NCI-H748 (cell line): Measurements from ENCODE around the gene RPL5.
A peak's percentile ranks its signal among the peaks of the same experiment; 100 is the strongest.

Source experiments
- DNase-seq: peaks from one replicate; lab custom pipeline; 2025; ENCODE audit not compliant: unreplicated experiment; lab: John Stamatoyannopoulos, UW

The RPL5 gene

GRCh38 chr1:92853299-92853698, 21.5 kb downstream of the RPL5 start:
- no peak for DNase-seq

DNA sequence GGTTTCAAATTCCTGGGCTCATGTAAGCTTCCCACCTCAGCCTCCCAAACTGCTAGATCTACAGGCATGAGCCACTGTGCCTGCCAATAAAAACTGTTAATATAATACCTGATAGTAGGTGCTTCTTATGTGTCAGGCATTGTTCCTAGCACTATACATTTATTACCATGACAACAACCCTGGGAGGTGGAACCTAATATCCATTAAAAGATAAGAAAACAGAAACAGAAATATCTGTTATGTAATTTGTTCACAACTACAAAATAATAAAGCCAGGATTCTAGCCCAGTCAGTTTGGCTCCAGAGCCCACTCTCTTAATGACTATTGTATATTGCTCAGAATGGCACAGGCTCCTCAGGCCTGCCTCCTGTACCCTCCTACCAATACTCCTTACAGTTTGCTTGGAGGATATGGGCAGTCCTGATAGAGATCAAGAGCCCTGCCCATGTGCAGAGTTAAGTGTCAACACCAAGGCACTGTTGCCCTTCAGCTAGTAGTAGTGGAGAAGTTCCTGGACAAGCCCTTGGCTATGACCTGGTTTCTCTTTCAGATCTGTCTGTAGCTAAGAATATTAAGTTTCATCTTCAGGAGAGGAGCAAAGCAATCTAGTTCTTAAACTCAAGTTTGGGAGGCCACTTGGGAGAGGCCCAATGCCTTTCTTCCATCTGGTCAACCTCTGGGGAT, 22.4 kb downstream of the RPL5 start:
- DNase-seq, result no peak

GRCh38 chr1:92855236-92855635, 23.4 kb downstream of the RPL5 start:
- DNase-seq, result no peak

DNA sequence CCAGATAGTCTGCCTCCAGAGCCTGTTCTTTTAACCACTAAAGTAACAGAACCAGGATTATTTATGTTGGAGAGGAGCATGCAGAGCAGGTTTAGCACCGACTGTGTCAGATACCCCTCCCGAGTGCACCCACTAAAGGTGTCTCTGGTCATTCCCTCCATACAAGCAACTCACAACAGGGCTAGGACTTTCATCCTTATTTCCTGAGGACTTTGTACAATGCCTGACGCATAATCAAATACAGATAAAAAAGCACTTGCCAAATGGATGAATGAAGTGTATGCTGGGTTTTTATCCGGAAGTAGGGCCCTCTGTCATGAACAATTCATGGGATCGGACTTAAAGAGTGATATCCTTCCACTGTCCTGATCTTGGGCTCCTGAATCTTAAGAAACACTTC, 26.0 kb downstream of the RPL5 start:
- DNase-seq, result no peak

DNA sequence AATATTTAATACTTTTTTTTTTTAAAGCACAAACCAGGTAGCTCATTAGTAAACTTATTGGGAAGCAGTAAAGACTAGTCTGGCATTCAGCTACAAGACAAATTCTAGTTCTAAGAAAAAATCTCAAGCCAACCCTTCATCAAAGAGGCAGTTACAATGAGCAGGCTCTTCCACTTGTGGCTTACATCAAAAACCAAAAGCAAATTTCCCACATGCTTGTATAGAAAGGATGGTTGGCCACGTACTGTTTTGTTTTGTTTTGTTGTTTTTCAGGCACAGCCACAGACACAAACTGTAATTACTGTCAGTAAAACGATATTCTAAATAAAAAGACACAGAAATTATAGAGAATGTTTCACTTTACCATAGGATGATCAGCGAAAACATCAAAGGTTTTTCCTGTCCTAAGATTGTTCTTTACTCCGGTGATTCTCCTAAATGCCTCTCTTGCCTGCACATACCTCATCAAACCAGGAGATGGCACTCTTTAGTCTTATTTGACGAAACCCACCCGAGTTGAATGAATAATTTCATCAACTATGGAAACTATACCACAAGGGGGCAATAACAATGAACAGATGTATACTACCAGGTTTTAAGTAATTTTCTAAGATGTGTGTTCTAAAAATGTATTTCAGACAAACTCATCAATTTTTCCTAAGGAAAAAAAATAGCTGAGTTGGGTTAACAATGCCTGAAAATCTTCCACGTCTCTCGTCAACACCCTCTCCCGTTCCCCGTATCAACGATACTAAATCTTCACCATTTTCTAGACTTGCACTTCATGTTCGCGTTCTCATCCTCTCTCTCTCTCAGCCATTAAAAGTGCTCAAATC, 26.9 kb downstream of the RPL5 start:
- peak; percentile 70 for DNase-seq

- DNase-seq, result no peak
Observed at GRCh38 chr1:92859400-92860039, 27.7 kb downstream of the RPL5 start.

GRCh38 chr1:92862605-92863004, 30.8 kb downstream of the RPL5 start:
- no peak for DNase-seq

DNA sequence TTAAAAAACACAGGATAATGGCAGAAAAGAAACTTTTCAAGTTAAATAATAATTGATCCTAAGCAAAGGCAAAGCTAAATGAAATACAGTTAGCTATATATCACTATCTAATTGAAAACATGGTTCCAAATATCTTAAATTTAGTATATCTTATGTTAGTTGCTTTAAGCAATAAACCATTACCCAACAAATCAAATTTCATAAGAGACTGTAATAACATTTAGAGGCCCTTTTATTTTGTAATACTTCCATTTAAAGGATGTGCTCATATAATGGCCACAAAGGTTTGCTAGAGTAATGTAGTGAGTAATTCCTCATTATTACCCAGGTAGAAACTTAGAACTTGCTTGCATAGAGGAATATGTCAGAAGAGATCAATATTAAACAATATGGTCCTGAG, 32.3 kb downstream of the RPL5 start:
- no peak for DNase-seq

- DNase-seq, result no peak
Observed at GRCh38 chr1:92870591-92870990, 38.8 kb downstream of the RPL5 start.

- DNase-seq, result no peak
Observed at GRCh38 chr1:92872719-92873118, 40.9 kb downstream of the RPL5 start.

- no peak for DNase-seq
Observed at GRCh38 chr1:92874987-92875386, 43.1 kb downstream of the RPL5 start.

DNA sequence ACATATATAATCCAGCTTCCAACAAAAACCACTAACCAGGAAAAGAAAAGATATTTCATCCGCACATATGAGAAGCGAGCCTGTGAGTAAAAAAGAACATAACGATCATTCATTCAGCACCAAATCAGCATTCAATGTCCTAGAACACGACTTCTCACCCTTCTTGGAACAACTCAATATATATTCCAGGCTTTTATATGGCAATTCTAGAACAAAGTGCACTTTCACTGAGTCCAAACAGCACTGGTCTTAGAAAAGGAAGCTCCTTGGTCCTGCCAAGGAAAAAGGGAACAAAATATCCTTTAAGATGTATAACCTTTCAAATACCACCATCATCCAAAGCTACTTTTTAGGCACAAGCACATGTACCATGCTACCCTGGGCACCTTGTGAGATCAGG, 44.5 kb downstream of the RPL5 start:
- DNase-seq, result no peak

- peak; percentile 35 for DNase-seq
Observed at GRCh38 chr1:92877081-92877711, 45.4 kb downstream of the RPL5 start.

GRCh38 chr1:92877792-92878191, 46.0 kb downstream of the RPL5 start:
- DNase-seq, result peak; percentile 44

DNA sequence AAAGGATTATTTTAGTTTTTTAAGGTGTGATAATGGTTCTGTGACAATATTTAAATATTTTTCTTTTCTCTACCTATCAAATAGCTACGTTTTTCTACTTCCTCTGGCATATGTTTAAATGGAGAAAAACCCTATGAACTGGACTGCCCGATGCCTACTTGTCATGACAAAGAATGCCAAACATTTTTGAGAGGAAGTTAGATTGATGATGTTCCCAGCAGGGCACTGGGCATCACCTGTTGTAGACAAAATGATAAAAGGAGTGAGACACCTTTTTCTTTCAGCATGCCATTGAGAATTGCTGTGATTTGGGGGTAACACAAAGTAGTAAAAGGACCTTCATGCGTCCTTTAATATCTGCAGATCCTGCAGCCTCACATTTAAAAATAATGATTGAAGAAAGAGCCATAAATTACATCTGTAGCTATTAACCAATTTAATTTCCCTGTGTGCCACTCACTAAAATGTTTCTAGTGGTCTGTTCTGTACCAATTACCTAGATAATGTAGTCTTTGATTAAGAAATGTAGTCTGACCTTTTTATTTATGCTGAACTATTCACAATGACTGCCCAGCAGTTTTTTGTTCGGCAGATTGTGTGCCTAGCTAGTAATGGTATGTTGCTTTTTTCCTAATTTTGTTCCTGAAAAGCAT, 47.6 kb downstream of the RPL5 start:
- DNase-seq, result no peak

DNA sequence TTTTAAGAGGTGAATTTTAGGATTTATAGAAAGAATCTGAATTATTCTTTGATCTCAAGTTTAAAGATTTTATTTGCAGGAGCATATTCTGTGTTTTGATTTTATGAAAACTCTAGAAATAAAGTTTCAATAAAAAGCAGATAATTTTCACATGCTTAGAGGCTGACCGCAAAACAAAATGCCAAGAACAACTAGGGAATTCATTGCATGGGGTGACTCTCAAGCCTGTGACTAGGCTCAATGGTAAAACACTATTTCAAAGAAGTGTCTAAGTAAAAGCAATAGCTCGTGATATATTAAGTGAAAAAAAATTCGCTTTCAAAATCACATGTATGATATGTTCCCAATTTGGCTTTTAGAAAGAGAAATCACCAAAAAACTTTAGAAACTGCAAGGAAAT, 49.6 kb downstream of the RPL5 start:
- DNase-seq, result no peak

DNA sequence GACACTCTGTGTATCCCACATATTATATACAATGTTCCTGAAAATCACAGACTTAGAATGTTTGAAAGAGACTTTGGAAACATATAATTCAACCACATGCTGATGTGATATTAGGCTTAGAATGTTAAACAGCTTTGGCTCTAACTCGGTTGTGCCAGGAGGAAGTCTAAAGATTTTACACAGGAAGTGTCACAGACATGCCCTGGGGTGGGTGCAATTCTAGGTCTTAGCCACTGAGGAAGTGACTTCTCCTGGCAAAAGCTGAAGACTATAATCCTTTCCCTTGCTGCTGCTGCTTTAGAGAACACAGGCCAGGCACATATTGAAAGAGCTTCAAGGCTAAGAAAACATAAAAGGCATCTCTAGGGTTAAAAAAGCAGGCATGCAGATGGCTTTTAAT, 51.0 kb downstream of the RPL5 start:
- no peak for DNase-seq

GRCh38 chr1:92883297-92883696, 51.5 kb downstream of the RPL5 start:
- DNase-seq, result no peak

DNA sequence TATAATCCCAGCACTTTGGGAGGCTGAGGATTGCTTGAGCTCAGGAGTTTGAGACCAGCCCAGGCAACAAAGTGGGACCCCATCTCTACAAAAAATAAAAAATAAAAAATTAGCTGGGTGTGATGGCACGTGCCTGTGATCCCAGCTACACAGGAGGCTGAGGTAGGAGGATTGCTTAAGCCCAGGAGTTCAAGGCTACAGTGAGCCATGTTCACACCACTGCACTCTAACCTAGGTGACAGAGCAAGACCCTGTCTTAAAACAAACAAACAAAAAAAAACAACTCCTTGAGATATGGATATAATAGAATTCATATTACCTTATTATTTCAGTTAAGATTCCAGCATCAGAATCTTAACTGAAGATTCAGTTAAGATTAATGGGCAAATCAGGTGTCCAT, 52.4 kb downstream of the RPL5 start:
- no peak for DNase-seq

DNA sequence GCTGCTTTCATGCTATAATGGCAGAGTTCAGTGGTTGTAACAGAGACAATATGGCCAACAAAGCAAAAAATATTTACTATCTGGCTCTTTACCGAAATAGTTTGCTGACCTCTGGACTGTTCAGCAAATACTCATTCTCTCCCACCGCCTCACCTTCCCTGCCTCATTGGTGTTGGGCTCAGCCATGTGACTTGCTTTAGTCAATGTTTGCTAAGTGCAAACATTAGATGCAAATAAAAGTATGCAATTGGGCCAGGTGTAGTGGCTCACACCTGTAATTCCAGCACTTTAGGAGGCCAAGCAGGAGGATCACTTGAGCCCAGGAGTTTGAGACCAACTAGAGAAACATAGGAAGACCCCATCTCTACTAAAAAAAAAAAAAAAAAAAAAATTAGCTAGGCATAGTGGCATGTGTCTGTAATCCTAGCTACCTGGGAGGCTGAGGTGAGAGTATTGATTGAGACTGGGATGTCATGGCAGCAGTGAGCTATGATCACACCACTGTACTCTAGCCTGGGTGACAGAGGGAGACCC, 55.1 kb downstream of the RPL5 start:
- peak; percentile 89 for DNase-seq

DNA sequence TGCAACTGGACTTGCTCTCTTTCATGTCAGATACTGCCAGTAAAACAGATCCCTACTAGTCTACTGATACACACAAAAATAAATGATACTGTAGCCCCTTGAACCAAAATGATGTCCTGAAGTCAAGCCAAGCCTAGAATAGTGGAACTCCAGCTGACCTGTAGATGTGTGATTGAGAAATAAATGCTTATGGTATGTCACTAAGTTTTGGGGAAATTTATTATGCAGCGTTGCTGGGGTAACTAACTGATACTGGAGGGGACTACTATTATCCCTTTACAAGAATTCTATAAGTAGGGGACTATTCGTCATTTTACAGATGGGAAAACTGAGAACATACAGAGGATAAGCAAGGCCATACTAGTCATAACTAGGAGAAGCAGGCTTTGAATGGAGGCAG, 55.6 kb downstream of the RPL5 start:
- no peak for DNase-seq
